Neural cell (in vitro differentiated cells): Measurements from ENCODE around the gene SSR4. TPM values are rescaled to one million over a fixed set of nuclear protein-coding genes. Genes with fewer than 3 reads are reported as not detected.
"Not testable (repeated sequence)": the region's sequence is repeated elsewhere in the genome, so short reads cannot be mapped to it uniquely, and the experiment has no call there.

Experiments used
- H2AFZ ChIP-seq: fragments of 200-600, 300-800 bp; sonication (generic), shearing (Covaris generic); 2 replicates; pipeline ENCODE4 v1.6.0; 2014; ENCODE audit warnings: low read depth, mild to moderate bottlenecking, antibody characterized with exemption, low read length, moderate library complexity
- H3F3A ChIP-seq: fragments of 200-600 bp; shearing (Covaris generic); 2 replicates; pipeline ENCODE4 v1.6.1; 2016; ENCODE audit warnings: mild to moderate bottlenecking, moderate library complexity, mixed read lengths, antibody characterized with exemption, low read length; ENCODE audit not compliant: insufficient read depth, poor library complexity, severe bottlenecking
- H3K27ac ChIP-seq: fragments of 200-600, 300-800 bp; sonication (generic), shearing (Covaris generic); 2 replicates; pipeline ENCODE4 v1.5.1; 2014; ENCODE audit warnings: mild to moderate bottlenecking, low read length, moderate library complexity
- H3K27me3 ChIP-seq: fragments of 300-800, 200-600 bp; sonication (generic), shearing (Covaris generic); 2 replicates; pipeline ENCODE4 v1.6.0; 2014; ENCODE audit warnings: mild to moderate bottlenecking, low read depth, low read length, moderate library complexity; ENCODE audit not compliant: insufficient read depth
- H3K36me3 ChIP-seq: fragments of 300-800, 200-600 bp; sonication (generic), shearing (Covaris generic); 2 replicates; pipeline ENCODE4 v1.5.1; 2014; ENCODE audit warnings: mild to moderate bottlenecking, antibody characterized with exemption, low read length, moderate library complexity; ENCODE audit not compliant: insufficient read depth
- H3K4me2 ChIP-seq: fragments of 300-800, 200-600 bp; sonication (generic), shearing (Covaris generic); 2 replicates; pipeline ENCODE4 v1.6.0; 2014; ENCODE audit warnings: mild to moderate bottlenecking, low read length
- H3K4me3 ChIP-seq: fragments of 300-800, 200-600 bp; sonication (generic), shearing (Covaris generic); 2 replicates; pipeline ENCODE4 v1.5.1; 2014; ENCODE audit warnings: mild to moderate bottlenecking, low read length, moderate library complexity
- H3K79me2 ChIP-seq: fragments of 200-600 bp; shearing (Covaris generic); replicated peaks from 2 replicates; pipeline ENCODE4 v1.6.0; 2014; ENCODE audit warnings: mild to moderate bottlenecking, low read length, moderate library complexity; ENCODE audit not compliant: insufficient read depth
- H3K9ac ChIP-seq: fragments of 300-800, 200-600 bp; sonication (generic), shearing (Covaris generic); 2 replicates; pipeline ENCODE4 v1.6.1; 2016; ENCODE audit warnings: mild to moderate bottlenecking, low read length, mixed read lengths
- H3K9me2 ChIP-seq: fragments of 200-600 bp; shearing (Covaris generic); 2 replicates; pipeline ENCODE4 v1.6.1; 2016; ENCODE audit warnings: mild to moderate bottlenecking, low read length, mixed read lengths; ENCODE audit not compliant: insufficient read depth
- H3K9me3 ChIP-seq: fragments of 200-600, 300-800 bp; sonication (generic), shearing (Covaris generic); 2 replicates; pipeline ENCODE4 v1.6.1; 2016; ENCODE audit warnings: mild to moderate bottlenecking, mixed run types, low read length, moderate library complexity, mixed read lengths
- H4K20me1 ChIP-seq: fragments of 200-600 bp; shearing (Covaris generic); 2 replicates; pipeline ENCODE4 v1.6.1; 2016; ENCODE audit warnings: mild to moderate bottlenecking, mixed run types; ENCODE audit not compliant: insufficient read depth
- EP300 ChIP-seq: fragments of 450-650 bp; conservative IDR thresholded peaks from 2 replicates; pipeline ENCODE4 v1.6.1; 2014; ENCODE audit warnings: antibody characterized with exemption, mild to moderate bottlenecking, moderate library complexity; ENCODE audit not compliant: poor library complexity, severe bottlenecking
- EZH2 ChIP-seq: fragments of 200-600, 300-800 bp; shearing (Covaris generic), sonication (generic); IDR thresholded peaks from 2 replicates; pipeline ENCODE4 v1.6.1; 2014; ENCODE audit warnings: antibody characterized with exemption, low read length, borderline replicate concordance, mild to moderate bottlenecking; ENCODE audit not compliant: insufficient read depth, poor library complexity, severe bottlenecking
- MXI1 ChIP-seq: fragments of 450-650 bp; conservative IDR thresholded peaks from 2 replicates; pipeline ENCODE4 v1.6.1; 2014; ENCODE audit warnings: antibody characterized with exemption, mild to moderate bottlenecking; ENCODE audit not compliant: poor library complexity, severe bottlenecking
- POLR2AphosphoS5 ChIP-seq: IDR thresholded peaks from 2 replicates; pipeline ENCODE4 v1.6.1; 2012
- RAD21 ChIP-seq: fragments of 450-650 bp; conservative IDR thresholded peaks from 2 replicates; pipeline ENCODE4 v1.6.1; 2014; ENCODE audit warnings: antibody characterized with exemption, mild to moderate bottlenecking, moderate library complexity
- SMC3 ChIP-seq: fragments of 450-650 bp; conservative IDR thresholded peaks from 2 replicates; pipeline ENCODE4 v1.6.1; 2014; ENCODE audit warnings: antibody characterized with exemption, mild to moderate bottlenecking, moderate library complexity; ENCODE audit not compliant: poor library complexity
- TAF1 ChIP-seq: IDR thresholded peaks from 2 replicates; pipeline ENCODE4 v1.6.1; 2012; ENCODE audit warnings: low read depth
- polyA plus RNA-seq: library from polyadenylated mRNA; depleted of rRNA; stranded (reverse); fragments of >200 nt; gene quantifications from 2 replicates; pipeline ENCODE4 v1.2.3, GENCODE V29; 2014
- TF ChIP-seq, protein P1 (sequence below): fragments of 450-650 bp; IDR thresholded peaks from 2 replicates; pipeline ENCODE4 v1.5.1; 2014; ENCODE audit warnings: antibody characterized with exemption, mild to moderate bottlenecking, moderate library complexity; ENCODE audit not compliant: poor library complexity, severe bottlenecking
- TF ChIP-seq, protein P2 (sequence below): IDR thresholded peaks from 2 replicates; pipeline ENCODE4 v1.6.1; 2012; ENCODE audit warnings: borderline replicate concordance

SSR4 gene
- polyA plus RNA-seq, 1 donor from 2014 or later, result 186 TPM

DNA sequence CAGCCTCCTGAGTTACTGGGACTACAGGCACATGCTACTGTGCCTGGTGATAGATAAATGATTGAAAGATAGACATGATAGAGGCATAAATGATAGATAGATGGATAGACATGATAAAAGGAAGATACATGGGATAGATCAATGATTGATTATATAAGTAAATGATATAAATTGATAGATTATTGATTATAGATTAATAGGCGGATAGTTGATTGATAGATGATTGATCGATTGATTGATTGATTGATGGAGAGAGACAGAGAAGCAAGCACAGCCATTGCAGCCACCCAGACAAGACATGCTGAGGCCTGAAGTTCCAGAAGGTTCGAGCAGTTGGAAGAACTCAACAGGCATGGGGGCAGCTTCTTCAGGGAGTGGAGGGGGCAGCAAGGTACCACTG is 48.1 kb upstream of the SSR4 start:
- Histone ChIP-seq H3K4me2 (no peak overlapping the region), H3K27me3 (no peaks in the 10 kb centered on the region), H4K20me1 (no peaks in the 10 kb centered on the region), H2AFZ (no peak overlapping the region), H3K9me2 (no peaks in the 10 kb centered on the region), H3F3A (no peaks in the 10 kb centered on the region), H3K36me3 (no peaks in the 10 kb centered on the region), H3K9me3 (no peaks in the 10 kb centered on the region), H3K9ac (no peak overlapping the region), H3K4me3 (no peak overlapping the region), H3K79me2 (no peaks in the 10 kb centered on the region), H3K27ac (no peak overlapping the region)
- TF ChIP-seq MXI1, result no peak
- no peak for TF ChIP-seq EP300
- TF ChIP-seq, protein P1, sequence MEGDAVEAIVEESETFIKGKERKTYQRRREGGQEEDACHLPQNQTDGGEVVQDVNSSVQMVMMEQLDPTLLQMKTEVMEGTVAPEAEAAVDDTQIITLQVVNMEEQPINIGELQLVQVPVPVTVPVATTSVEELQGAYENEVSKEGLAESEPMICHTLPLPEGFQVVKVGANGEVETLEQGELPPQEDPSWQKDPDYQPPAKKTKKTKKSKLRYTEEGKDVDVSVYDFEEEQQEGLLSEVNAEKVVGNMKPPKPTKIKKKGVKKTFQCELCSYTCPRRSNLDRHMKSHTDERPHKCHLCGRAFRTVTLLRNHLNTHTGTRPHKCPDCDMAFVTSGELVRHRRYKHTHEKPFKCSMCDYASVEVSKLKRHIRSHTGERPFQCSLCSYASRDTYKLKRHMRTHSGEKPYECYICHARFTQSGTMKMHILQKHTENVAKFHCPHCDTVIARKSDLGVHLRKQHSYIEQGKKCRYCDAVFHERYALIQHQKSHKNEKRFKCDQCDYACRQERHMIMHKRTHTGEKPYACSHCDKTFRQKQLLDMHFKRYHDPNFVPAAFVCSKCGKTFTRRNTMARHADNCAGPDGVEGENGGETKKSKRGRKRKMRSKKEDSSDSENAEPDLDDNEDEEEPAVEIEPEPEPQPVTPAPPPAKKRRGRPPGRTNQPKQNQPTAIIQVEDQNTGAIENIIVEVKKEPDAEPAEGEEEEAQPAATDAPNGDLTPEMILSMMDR, result no peak
- TF ChIP-seq RAD21, result no peak
- no peak for TF ChIP-seq POLR2AphosphoS5
- no peak for TF ChIP-seq SMC3
- TF ChIP-seq, protein P2, sequence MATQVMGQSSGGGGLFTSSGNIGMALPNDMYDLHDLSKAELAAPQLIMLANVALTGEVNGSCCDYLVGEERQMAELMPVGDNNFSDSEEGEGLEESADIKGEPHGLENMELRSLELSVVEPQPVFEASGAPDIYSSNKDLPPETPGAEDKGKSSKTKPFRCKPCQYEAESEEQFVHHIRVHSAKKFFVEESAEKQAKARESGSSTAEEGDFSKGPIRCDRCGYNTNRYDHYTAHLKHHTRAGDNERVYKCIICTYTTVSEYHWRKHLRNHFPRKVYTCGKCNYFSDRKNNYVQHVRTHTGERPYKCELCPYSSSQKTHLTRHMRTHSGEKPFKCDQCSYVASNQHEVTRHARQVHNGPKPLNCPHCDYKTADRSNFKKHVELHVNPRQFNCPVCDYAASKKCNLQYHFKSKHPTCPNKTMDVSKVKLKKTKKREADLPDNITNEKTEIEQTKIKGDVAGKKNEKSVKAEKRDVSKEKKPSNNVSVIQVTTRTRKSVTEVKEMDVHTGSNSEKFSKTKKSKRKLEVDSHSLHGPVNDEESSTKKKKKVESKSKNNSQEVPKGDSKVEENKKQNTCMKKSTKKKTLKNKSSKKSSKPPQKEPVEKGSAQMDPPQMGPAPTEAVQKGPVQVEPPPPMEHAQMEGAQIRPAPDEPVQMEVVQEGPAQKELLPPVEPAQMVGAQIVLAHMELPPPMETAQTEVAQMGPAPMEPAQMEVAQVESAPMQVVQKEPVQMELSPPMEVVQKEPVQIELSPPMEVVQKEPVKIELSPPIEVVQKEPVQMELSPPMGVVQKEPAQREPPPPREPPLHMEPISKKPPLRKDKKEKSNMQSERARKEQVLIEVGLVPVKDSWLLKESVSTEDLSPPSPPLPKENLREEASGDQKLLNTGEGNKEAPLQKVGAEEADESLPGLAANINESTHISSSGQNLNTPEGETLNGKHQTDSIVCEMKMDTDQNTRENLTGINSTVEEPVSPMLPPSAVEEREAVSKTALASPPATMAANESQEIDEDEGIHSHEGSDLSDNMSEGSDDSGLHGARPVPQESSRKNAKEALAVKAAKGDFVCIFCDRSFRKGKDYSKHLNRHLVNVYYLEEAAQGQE, result no peak
- TF ChIP-seq TAF1, result no peak
- no peak for TF ChIP-seq EZH2

DNA sequence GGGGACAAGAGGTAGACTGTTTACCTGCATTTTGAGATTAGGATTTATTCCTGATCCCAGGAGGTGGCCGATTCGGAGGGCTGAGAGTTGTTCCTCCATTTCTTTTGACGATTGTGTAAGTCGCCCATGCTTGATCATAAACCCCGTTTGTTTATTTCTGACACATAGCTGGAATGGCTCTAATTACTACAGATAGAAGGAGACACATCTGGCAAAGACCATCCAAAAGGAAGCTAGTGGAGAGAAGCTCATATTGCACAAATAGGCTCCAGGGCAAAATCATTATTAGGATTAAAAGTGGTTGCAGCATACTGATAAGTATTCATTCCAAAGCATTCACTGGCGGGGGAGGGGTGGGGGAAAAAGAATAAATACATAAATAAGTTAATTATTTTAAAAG is 47.5 kb upstream of the SSR4 start:
- H3K9me2 ChIP-seq, H3K9me3 ChIP-seq, H3K4me2 ChIP-seq, H3K27ac ChIP-seq, H3K79me2 ChIP-seq, H4K20me1 ChIP-seq, H3K36me3 ChIP-seq, H2AFZ ChIP-seq, H3K27me3 ChIP-seq, H3K4me3 ChIP-seq, H3K9ac ChIP-seq, H3F3A ChIP-seq: not testable (repeated sequence)

DNA sequence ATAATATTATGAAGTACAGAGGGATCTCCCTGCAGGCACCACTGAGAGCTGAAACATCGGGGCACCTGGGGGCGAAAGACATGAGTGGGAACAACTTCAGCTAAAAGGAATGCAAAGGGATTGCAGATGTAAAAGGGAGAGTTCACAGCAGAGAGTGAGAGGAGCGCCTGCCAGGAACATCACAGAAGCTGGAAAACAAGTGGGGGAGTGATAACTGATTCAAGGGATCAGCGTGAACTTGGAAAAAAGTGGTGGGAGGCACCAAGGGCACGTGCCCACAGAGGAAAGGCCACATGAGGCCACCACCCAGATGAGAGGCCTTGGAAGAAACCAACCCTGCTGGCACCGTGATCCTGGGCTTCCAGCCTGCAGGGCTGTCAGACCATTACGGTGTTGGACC is 45.5 kb upstream of the SSR4 start:
- not testable (repeated sequence) for H3K27ac ChIP-seq, H2AFZ ChIP-seq, H3K4me2 ChIP-seq, H3K9ac ChIP-seq, H3K9me2 ChIP-seq, H3K9me3 ChIP-seq, H3K4me3 ChIP-seq, H3K79me2 ChIP-seq, H3K36me3 ChIP-seq, H4K20me1 ChIP-seq, H3F3A ChIP-seq, H3K27me3 ChIP-seq
